ENCODE results near the gene MYO3B.

Gene MYO3B

GRCh38 chr2:170505631-170506275 is 327.8 kb downstream of the MYO3B start:
- DNase-seq (ENCODE audit: low read depth) = no peak
- TF ChIP-seq CTCF (IDR thresholded peaks at IDR 0.05; ENCODE audit: insufficient read depth, low read depth, low read length, missing control alignments) = no peak
- H3K4me3 ChIP-seq (ENCODE audit: low read depth, low read length) = no peak overlapping the region

- no peak for TF ChIP-seq CTCF (IDR thresholded peaks at IDR 0.05; ENCODE audit: insufficient read depth, low read depth, low read length, missing control alignments)
- DNase-seq (ENCODE audit: low read depth) = peak; percentile 82
- no peak overlapping the region for H3K4me3 ChIP-seq (ENCODE audit: low read depth, low read length)
Measured at GRCh38 chr2:170509452-170510193, 331.7 kb downstream of the MYO3B start.

- no peak for DNase-seq (ENCODE audit: low read depth)
- TF ChIP-seq CTCF (IDR thresholded peaks at IDR 0.05; ENCODE audit: insufficient read depth, low read depth, low read length, missing control alignments) = no peak
Measured at GRCh38 chr2:170512266-170512665, 334.3 kb downstream of the MYO3B start.

GRCh38 chr2:170514140-170514539 is 336.2 kb downstream of the MYO3B start:
- DNase-seq (ENCODE audit: low read depth) = no peak
- TF ChIP-seq CTCF (IDR thresholded peaks at IDR 0.05; ENCODE audit: insufficient read depth, low read depth, low read length, missing control alignments) = no peak
- no peak overlapping the region for H3K4me3 ChIP-seq (ENCODE audit: low read depth, low read length)

More at GRCh38 chr2:170512266-170512665, 334.3 kb downstream of the MYO3B start:
- H3K4me3 ChIP-seq (ENCODE audit: low read depth, low read length) = no peak overlapping the region

GRCh38 chr2:170517538-170517937 is 339.6 kb downstream of the MYO3B start:
- TF ChIP-seq CTCF (IDR thresholded peaks at IDR 0.05; ENCODE audit: insufficient read depth, low read depth, low read length, missing control alignments) = no peak
- H3K4me3 ChIP-seq (ENCODE audit: low read depth, low read length) = no peak overlapping the region
- DNase-seq (ENCODE audit: low read depth) = no peak

GRCh38 chr2:170518911-170519310 is 341.0 kb downstream of the MYO3B start:
- DNase-seq (ENCODE audit: low read depth) = no peak
- TF ChIP-seq CTCF (IDR thresholded peaks at IDR 0.05; ENCODE audit: insufficient read depth, low read depth, low read length, missing control alignments) = no peak
- H3K4me3 ChIP-seq (ENCODE audit: low read depth, low read length) = no peak overlapping the region

Measured in GM12865 (cell line).